Activated T-cell treated with anti-CD3 and anti-CD28 coated beads, Interleukin-2, amount 50 U/mL, for 72 hours (primary cell): ENCODE measurements around the gene COQ8B. TPM values are rescaled to one million over a fixed set of nuclear protein-coding genes. Genes with fewer than 3 reads are reported as not detected.

Experiments used
- ATAC-seq, 2 donors: fragments of 150-1000 bp; cut with Tn5 transposase; replicated peaks in 1 of 2; 2 replicates each; pipeline ENCODE4 v1.10.0; 2021; ENCODE audit warnings: moderate library complexity in 2 of 2, mild to moderate bottlenecking in 1 of 2
- DNase-seq, 2 donors: peaks; one replicate each; pipeline ENCODE4 v3.0.0; 2021 to 2022; ENCODE audit warnings: mixed read lengths in 1 of 2
- H3K27ac Mint-ChIP-seq: one replicate; pipeline ENCODE4 v1.8.0; 2022; ENCODE audit warnings: mild to moderate bottlenecking, moderate library complexity, mixed read lengths
- H3K27me3 Mint-ChIP-seq: one replicate; pipeline ENCODE4 v1.8.0; 2022; ENCODE audit warnings: low read depth, mixed read lengths
- H3K36me3 Mint-ChIP-seq, 2 donors: one replicate each; pipeline ENCODE4 v1.8.0; 2022; ENCODE audit warnings: mixed read lengths in 2 of 2, mild to moderate bottlenecking in 1 of 2; ENCODE audit not compliant: insufficient read depth in 2 of 2
- H3K4me1 Mint-ChIP-seq: one replicate; pipeline ENCODE4 v1.8.0; 2022; ENCODE audit warnings: low read depth, mixed read lengths
- H3K4me3 Mint-ChIP-seq, 2 donors: one replicate each; pipeline ENCODE4 v1.8.0; 2022; ENCODE audit warnings: mild to moderate bottlenecking in 2 of 2, mixed read lengths in 2 of 2, moderate library complexity in 2 of 2
- H3K9me3 Mint-ChIP-seq, 2 donors: one replicate each; pipeline ENCODE4 v1.8.0; 2022; ENCODE audit warnings: mixed read lengths in 2 of 2
- total RNA-seq, 2 donors: library from RNA; stranded (reverse); gene quantifications; one replicate each; pipeline ENCODE4 v1.2.3, GENCODE V29; 2022

COQ8B gene
- total RNA-seq, 2 donors from 2014 or later: 45.4 to 58.6 TPM

DNA sequence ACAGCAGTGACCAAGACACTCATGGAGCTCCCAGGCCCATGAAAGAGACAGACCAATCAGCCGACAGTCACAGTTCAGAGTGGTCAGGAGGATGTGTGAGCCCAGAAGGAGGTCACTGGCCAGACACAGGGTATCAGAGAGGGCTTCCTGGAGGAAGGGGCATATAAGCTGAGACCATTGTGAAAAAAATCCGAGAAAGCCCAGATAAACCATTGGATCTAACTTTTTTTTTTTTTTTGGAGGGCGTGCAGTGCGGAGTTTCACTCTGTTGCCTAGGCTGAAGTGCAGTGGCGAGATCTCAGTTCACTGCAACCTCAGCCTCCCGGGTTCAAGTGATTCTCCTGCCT is 4.4 kb upstream of the COQ8B start:
- Mint-ChIP-seq H3K4me3 (peak overlapping the region; percentile 98 to 99), H3K4me1 (peaks cover 73% of the 10 kb centered on the region), H3K36me3 (peaks cover 16 to 26% of the 10 kb centered on the region in 2 donors), H3K9me3 (peaks cover 0 to 2% of the 10 kb centered on the region in 2 donors), H3K27me3 (no peaks in the 10 kb centered on the region), H3K27ac (no peak overlapping the region)
- DNase-seq (no peak), ATAC-seq (no peak)

DNA sequence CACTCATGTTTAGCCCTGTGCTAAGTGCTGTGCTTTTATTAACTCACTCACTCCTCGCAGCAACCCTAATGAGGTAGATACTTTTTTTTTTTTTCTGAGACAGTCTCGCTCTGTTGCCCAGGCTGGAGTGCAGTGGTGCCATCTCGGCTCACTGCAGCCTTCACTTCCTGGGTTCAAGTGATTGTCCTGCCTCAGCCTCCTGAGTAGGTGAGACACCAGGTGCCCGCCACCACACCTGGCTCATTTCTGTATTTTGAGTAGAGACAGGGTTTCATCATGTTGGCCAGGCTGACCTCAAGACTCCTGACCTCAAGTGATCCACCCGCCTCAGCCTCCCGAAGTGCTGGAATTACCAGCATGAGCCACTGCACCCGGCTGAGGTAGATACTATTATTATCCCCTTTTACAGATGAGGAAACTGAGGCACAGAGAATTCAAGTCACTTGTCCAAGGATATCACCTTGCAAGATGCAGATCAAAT is 2.8 kb upstream of the COQ8B start:
- Mint-ChIP-seq H3K27me3 (no peaks in the 10 kb centered on the region), H3K4me1 (peaks cover 77% of the 10 kb centered on the region), H3K9me3 (peaks cover 0 to 2% of the 10 kb centered on the region in 2 donors), H3K27ac (no peak overlapping the region), H3K36me3 (peaks cover 14 to 21% of the 10 kb centered on the region in 2 donors), H3K4me3 (peak overlapping the region; percentile 98 to 99)
- no peak for ATAC-seq
- DNase-seq: no peak

- no peak for ATAC-seq
- Mint-ChIP-seq H3K4me1 (peaks cover 77% of the 10 kb centered on the region), H3K4me3 (peak overlapping the region; percentile 98 to 99), H3K9me3 (peaks cover 0 to 2% of the 10 kb centered on the region in 2 donors), H3K27me3 (no peaks in the 10 kb centered on the region), H3K27ac (peak overlapping the region; percentile 55), H3K36me3 (peaks cover 12 to 17% of the 10 kb centered on the region in 2 donors)
- peak in 1 of 2 donors; percentile 25 for DNase-seq
Observed at GRCh38 chr19:40718774-40719391, 2.2 kb upstream of the COQ8B start.

DNA sequence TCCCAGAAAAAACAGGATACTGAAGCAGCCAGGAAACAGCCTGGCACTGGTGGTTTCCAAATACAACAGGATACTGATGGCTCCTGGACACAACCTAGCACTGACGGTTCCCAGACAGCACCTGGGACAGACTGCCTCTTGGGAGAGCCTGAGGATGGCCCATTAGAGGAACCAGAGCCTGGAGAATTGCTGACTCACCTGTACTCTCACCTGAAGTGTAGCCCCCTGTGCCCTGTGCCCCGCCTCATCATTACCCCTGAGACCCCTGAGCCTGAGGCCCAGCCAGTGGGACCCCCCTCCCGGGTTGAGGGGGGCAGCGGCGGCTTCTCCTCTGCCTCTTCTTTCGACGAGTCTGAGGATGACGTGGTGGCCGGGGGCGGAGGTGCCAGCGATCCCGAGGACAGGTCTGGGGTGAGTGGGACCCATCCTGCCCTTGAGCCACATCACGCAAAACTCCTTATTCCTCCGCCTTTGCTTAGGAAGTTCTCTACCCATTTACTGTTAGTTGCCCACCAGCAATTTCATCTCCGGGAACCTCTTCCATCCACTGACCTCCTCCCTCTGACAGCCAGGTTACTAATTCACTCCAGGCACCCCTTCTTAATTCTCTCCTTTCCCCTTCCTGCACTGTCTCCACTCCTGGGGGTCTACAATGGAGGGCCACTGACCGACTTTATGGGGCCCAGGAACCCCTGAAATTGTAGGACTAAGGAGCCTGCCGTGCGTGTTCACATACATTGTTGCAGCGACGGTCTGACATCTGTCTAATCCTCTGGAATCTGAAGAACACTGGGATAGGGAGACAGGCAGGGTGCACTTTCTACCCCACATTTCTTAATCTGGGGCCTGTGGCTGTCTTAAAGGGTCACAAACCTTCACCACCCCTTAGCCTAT is 1.4 kb upstream of the COQ8B start:
- peaks cover 9 to 12% of the 10 kb centered on the region in 2 donors for H3K36me3 Mint-ChIP-seq
- peak overlapping the region; percentile 98 to 99 for H3K4me3 Mint-ChIP-seq
- ATAC-seq (no peak), DNase-seq (no peak)
- peaks cover 76% of the 10 kb centered on the region for H3K4me1 Mint-ChIP-seq
- H3K9me3 Mint-ChIP-seq: no peaks in the 10 kb centered on the region
- no peaks in the 10 kb centered on the region for H3K27me3 Mint-ChIP-seq
- H3K27ac Mint-ChIP-seq: peak overlapping the region; percentile 92

- DNase-seq (no peak), ATAC-seq (no peak)
- no peak overlapping the region for H3K27ac Mint-ChIP-seq
- H3K9me3 Mint-ChIP-seq: no peaks in the 10 kb centered on the region
- peaks cover 73% of the 10 kb centered on the region for H3K4me1 Mint-ChIP-seq
- H3K36me3 Mint-ChIP-seq: peaks cover 6 to 8% of the 10 kb centered on the region in 2 donors
- H3K27me3 Mint-ChIP-seq: no peaks in the 10 kb centered on the region
- peak overlapping the region; percentile 98 to 99 for H3K4me3 Mint-ChIP-seq
Observed at GRCh38 chr19:40717325-40717879, 716 bp upstream of the COQ8B start.

GRCh38 chr19:40716031-40716481 is 630 bp downstream of the COQ8B start:
- Mint-ChIP-seq H3K27me3 (no peaks in the 10 kb centered on the region), H3K27ac (peak overlapping the region; percentile 88), H3K36me3 (peaks cover 9 to 10% of the 10 kb centered on the region in 2 donors), H3K9me3 (no peaks in the 10 kb centered on the region), H3K4me3 (peak overlapping the region; percentile 84 to 90), H3K4me1 (peaks cover 66% of the 10 kb centered on the region)
- DNase-seq (peak; percentile 81 to 86), ATAC-seq (peak; percentile 43 to 52)

DNA sequence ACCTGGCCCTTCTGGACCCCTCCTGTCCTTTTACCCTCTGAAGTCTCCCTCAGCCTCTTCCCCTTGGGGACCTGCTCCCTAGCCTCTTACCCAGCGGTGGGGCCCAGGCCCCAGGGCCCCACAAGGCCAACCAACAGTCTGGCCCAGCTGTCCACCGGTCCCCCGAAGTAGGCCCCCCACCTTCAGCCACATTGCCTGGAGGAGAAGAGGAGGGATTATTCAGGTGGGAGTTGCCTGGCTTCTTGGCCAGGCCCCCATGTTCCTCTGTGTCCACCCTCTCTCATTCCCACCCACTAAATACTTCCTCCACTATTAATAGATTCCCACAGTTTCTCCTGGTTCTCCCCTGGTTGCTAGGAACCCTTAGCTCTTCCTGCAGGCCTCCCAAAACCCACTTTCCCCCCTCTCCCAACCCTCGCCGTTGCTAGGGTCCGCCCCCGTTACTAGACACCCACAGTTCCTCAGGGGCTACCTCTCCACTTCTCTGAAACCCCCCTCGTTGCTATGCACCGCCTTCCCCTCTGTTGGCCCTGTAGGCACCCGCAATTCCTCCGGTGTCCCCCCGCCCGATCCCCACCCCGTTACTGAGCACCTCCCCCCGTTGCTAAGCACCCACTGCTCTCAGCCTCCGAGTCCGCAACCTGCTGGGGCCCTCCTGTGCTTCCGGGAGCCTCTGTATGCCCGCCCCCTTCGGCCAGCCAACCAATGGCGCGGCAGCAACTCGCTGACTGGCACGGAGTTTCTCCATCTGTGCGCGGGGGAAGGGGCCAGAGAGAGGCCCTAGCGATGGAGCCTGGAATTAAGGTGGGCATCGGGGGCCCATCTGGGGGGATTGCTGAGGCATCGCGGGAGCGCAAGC is 2.0 kb downstream of the COQ8B start:
- peaks cover 9% of the 10 kb centered on the region in 2 donors for H3K36me3 Mint-ChIP-seq
- H3K27me3 Mint-ChIP-seq: no peaks in the 10 kb centered on the region
- peak overlapping the region; percentile 88 for H3K27ac Mint-ChIP-seq
- no peaks in the 10 kb centered on the region for H3K9me3 Mint-ChIP-seq
- H3K4me3 Mint-ChIP-seq: peak overlapping the region; percentile 84 to 90
- ATAC-seq (peak; percentile 63 to 66), DNase-seq (peak; percentile 94 to 95)
- peaks cover 52% of the 10 kb centered on the region for H3K4me1 Mint-ChIP-seq

DNA sequence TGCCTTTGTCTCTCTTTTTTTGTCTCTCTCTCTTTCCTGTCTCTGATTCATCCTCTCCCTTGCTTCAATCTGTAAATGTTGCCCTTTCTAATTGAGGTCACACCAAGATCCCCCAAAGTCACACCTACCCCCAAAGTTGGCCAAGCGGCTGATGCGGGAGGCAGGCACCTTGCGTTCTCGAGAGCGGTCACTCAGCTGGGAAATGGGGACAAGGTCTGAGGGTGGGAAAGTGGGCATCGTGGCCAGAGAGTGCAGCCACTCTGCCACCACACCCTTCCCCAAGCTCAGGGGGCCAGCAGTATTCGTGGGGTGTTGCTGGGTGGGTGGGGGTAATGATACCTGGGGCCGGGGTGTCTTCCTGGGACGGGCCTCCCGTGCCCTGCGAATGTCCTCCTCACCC is 2.7 kb downstream of the COQ8B start:
- ATAC-seq: no peak
- Mint-ChIP-seq H3K4me1 (peaks cover 48% of the 10 kb centered on the region), H3K36me3 (peaks cover 9 to 14% of the 10 kb centered on the region in 2 donors), H3K4me3 (peak overlapping the region; percentile 84 to 90), H3K27ac (no peak overlapping the region), H3K9me3 (no peaks in the 10 kb centered on the region), H3K27me3 (no peaks in the 10 kb centered on the region)
- DNase-seq: no peak

- Mint-ChIP-seq H3K27ac (no peak overlapping the region), H3K4me1 (peaks cover 19% of the 10 kb centered on the region), H3K27me3 (no peaks in the 10 kb centered on the region), H3K36me3 (peaks cover 6 to 19% of the 10 kb centered on the region in 2 donors), H3K4me3 (no peak overlapping the region), H3K9me3 (no peaks in the 10 kb centered on the region)
- no peak for ATAC-seq
- no peak for DNase-seq
Observed at GRCh38 chr19:40709817-40710216, 6.9 kb downstream of the COQ8B start.

GRCh38 chr19:40707615-40708014 is 9.1 kb downstream of the COQ8B start:
- no peaks in the 10 kb centered on the region for H3K9me3 Mint-ChIP-seq
- ATAC-seq: no peak
- H3K4me1 Mint-ChIP-seq: peaks cover 6% of the 10 kb centered on the region
- H3K4me3 Mint-ChIP-seq: no peak overlapping the region
- H3K27me3 Mint-ChIP-seq: no peaks in the 10 kb centered on the region
- no peak for DNase-seq
- H3K27ac Mint-ChIP-seq: no peak overlapping the region
- peaks cover 9 to 21% of the 10 kb centered on the region in 2 donors for H3K36me3 Mint-ChIP-seq

- DNase-seq (no peak), ATAC-seq (no peak)
- Mint-ChIP-seq H3K9me3 (no peaks in the 10 kb centered on the region), H3K27ac (no peak overlapping the region), H3K36me3 (peaks cover 9 to 18% of the 10 kb centered on the region in 2 donors), H3K4me1 (no peaks in the 10 kb centered on the region), H3K4me3 (no peak overlapping the region), H3K27me3 (no peaks in the 10 kb centered on the region)
Observed at GRCh38 chr19:40705950-40706619, 10.6 kb downstream of the COQ8B start.

DNA sequence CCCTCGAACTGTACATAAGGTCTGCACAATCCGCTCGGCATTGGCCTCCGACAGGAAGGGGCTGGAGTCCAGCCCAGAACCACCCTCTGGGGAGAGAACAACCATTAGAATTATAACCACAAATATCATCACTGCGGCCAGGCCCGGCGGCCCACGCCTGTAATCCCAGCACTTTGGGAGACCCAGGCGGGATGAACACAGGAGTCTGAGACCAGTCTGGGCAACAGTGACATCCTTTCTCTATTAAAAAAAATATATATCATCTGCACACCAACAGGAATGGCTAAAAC is 11.4 kb downstream of the COQ8B start:
- Mint-ChIP-seq H3K4me1 (no peaks in the 10 kb centered on the region), H3K36me3 (peaks cover 9 to 18% of the 10 kb centered on the region in 2 donors), H3K27ac (no peak overlapping the region), H3K4me3 (no peak overlapping the region), H3K9me3 (no peaks in the 10 kb centered on the region), H3K27me3 (no peaks in the 10 kb centered on the region)
- ATAC-seq: no peak
- DNase-seq: no peak
